HFFc6 (cell line): ENCODE results near the gene STX3. TPM values are rescaled to one million over a fixed set of nuclear protein-coding genes. Genes with fewer than 3 reads are reported as not detected.

Source experiments
- DNase-seq: peaks from one replicate; pipeline ENCODE4 v3.0.0-alpha.2; 2018
- H3K27ac Mint-ChIP-seq: 2 replicates; pipeline ENCODE4 v1.8.0; 2020; ENCODE audit warnings: mild to moderate bottlenecking, mixed read lengths
- H3K27me3 Mint-ChIP-seq: 2 replicates; pipeline ENCODE4 v1.8.0; 2021; ENCODE audit warnings: mild to moderate bottlenecking, moderate library complexity, mixed read lengths; ENCODE audit not compliant: insufficient read depth
- H3K36me3 Mint-ChIP-seq: 2 replicates; pipeline ENCODE4 v1.8.0; 2021; ENCODE audit warnings: low read depth, mixed read lengths
- H3K4me1 Mint-ChIP-seq: 2 replicates; pipeline ENCODE4 v1.8.0; 2020; ENCODE audit warnings: low read depth, mixed read lengths
- H3K4me3 Mint-ChIP-seq: 2 replicates; pipeline ENCODE4 v1.8.0; 2020; ENCODE audit warnings: mild to moderate bottlenecking, moderate library complexity, mixed read lengths
- H3K9me3 Mint-ChIP-seq: 2 replicates; pipeline ENCODE4 v1.8.0; 2020; ENCODE audit warnings: mild to moderate bottlenecking, mixed read lengths
- total RNA-seq, 6 experiments: library from RNA; stranded (reverse); fragmentation: NEBNext Ultra II Directional; extraction: Animal tissue kit (Norgen Biotek cat#: 25700); gene quantifications; 2 replicates in 1 of 6; 3 replicates in 5 of 6; pipeline ENCODE4 v1.2.3, GENCODE V29; 2021
- TF ChIP-seq, protein P1 (sequence below): fragments of 200-600 bp; sonication (generic); IDR thresholded peaks from 2 replicates; pipeline ENCODE4 v1.5.0; 2021; ENCODE audit warnings: antibody characterized with exemption, mild to moderate bottlenecking

The STX3 gene
- total RNA-seq, 6 experiments from 2014 or later, result 17.1 to 23.1 (median 19.0) TPM

DNA sequence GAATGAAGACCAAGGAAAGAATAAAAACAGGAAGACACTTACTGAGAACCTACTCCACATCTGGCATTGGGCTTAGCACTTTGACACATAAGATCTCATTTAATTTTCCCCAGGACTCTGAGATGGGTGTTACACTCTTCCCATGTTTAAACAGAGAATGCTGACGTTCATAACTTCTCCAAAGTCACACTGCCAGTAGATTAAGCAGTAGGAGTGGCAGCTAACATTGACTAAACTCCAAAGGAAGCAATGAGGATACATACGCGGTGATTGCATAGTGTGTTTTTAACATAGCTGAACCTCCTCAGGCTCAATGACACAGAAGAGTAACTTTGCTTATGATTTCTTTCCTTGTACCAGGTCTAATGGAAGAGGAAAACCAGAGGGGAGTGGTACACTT, 27.0 kb upstream of the STX3 start:
- Mint-ChIP-seq H3K4me3 (no peak overlapping the region), H3K4me1 (peaks cover 29% of the 10 kb centered on the region), H3K27me3 (no peaks in the 10 kb centered on the region), H3K9me3 (no peaks in the 10 kb centered on the region), H3K27ac (no peak overlapping the region), H3K36me3 (no peaks in the 10 kb centered on the region)
- DNase-seq, result no peak
- TF ChIP-seq, protein P1, sequence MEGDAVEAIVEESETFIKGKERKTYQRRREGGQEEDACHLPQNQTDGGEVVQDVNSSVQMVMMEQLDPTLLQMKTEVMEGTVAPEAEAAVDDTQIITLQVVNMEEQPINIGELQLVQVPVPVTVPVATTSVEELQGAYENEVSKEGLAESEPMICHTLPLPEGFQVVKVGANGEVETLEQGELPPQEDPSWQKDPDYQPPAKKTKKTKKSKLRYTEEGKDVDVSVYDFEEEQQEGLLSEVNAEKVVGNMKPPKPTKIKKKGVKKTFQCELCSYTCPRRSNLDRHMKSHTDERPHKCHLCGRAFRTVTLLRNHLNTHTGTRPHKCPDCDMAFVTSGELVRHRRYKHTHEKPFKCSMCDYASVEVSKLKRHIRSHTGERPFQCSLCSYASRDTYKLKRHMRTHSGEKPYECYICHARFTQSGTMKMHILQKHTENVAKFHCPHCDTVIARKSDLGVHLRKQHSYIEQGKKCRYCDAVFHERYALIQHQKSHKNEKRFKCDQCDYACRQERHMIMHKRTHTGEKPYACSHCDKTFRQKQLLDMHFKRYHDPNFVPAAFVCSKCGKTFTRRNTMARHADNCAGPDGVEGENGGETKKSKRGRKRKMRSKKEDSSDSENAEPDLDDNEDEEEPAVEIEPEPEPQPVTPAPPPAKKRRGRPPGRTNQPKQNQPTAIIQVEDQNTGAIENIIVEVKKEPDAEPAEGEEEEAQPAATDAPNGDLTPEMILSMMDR, result no peak

DNA sequence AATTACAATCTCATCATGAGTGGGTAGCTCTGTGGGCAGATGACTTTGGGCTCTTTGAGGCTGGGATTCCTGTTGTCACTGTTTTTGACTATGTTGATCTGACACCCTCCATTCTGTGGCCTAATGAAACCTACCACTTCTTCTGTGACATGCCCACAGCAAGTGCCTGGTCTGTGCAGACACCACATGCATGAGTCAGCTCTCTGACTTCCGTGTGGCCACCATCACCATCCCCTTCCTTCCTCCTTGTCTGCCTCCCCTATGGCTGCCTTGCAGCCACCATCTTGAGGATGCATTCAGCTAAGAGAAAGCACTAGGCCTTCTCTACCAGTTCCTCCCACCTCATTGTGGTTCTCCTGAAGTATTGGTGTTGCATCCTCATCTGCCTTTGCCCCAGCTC, 26.3 kb upstream of the STX3 start:
- Mint-ChIP-seq H3K27ac (no peak overlapping the region), H3K4me1 (peaks cover 22% of the 10 kb centered on the region), H3K9me3 (no peaks in the 10 kb centered on the region), H3K36me3 (no peaks in the 10 kb centered on the region), H3K27me3 (no peaks in the 10 kb centered on the region), H3K4me3 (no peak overlapping the region)
- DNase-seq, result no peak
- TF ChIP-seq, protein P1, result no peak

DNA sequence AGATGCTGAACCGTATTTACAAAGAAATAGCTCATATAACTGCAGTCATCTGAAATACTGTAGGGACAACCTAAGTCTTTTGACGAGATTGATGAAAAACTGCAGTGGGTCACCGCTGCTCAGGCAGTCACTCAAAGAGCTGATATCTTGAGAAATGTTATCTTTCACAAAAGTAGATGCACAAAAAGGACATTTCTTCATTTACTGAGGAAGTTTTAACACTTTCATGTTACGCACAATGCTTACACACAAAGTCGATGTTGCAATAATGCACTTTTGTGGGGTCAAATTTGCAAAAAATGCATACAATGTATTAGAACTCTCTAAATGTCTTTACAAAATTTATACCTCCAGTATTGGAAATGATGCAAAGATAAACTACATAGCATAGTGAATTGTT, 25.3 kb upstream of the STX3 start:
- no peak overlapping the region for H3K4me3 Mint-ChIP-seq
- peaks cover 17% of the 10 kb centered on the region for H3K4me1 Mint-ChIP-seq
- H3K9me3 Mint-ChIP-seq, result no peaks in the 10 kb centered on the region
- H3K27me3 Mint-ChIP-seq, result no peaks in the 10 kb centered on the region
- TF ChIP-seq, protein P1, result no peak
- H3K36me3 Mint-ChIP-seq, result no peaks in the 10 kb centered on the region
- DNase-seq, result no peak
- no peak overlapping the region for H3K27ac Mint-ChIP-seq

DNA sequence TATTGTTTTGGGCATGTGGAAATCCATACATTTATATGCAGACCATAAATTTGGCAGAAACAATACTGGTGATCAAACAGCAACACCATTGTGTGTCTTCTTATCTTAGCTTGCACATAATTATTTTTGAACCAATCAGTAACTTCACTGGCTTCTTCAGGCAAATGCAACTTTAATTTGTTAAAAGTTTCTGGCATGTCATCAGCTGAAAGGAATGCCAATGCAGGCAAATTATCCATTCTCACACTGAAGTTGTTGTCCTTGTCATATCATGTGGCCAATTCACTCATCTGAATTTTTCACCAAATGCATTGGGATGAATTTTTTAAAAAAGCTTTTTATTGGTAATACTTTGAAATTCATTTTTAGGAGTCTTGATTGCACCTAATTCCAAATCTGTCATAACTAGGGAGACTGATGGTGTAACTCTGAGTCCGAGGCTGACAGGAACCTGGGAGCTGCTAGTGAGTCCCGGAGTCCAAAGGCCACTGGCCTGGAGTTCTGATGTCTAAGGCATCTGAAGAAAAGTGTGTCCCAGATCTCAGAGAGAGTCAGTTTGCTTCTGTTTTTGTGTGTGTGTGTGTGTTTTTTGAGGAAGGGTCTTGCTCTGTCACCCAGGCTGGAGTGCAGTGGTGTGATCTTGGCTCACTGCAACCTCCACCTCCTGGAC, 24.1 kb upstream of the STX3 start:
- no peaks in the 10 kb centered on the region for H3K9me3 Mint-ChIP-seq
- H3K36me3 Mint-ChIP-seq, result no peaks in the 10 kb centered on the region
- H3K4me3 Mint-ChIP-seq, result no peak overlapping the region
- H3K4me1 Mint-ChIP-seq, result peaks cover 17% of the 10 kb centered on the region
- TF ChIP-seq, protein P1, result no peak
- no peak for DNase-seq
- H3K27ac Mint-ChIP-seq, result no peak overlapping the region
- no peaks in the 10 kb centered on the region; the same call in 1 of the 2 replicates for H3K27me3 Mint-ChIP-seq

DNA sequence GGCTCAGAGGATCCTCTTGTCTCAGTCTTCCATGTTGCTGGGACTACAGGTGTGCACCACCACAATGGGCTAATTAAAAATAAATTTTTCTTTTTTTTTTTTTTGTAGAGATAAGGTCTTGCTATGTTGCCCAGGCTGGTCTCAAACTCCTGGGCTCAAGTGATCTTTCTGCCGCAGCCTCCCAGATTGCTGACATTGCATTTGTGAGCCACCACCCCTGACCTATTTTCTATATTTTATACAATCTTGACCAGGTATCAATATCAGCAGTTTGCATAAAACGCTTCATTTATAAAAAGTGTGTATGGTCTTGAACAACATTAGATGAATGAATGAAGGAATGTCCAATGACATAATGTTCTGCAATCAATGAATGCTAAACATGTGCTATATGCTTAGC, 9.1 kb upstream of the STX3 start:
- DNase-seq, result no peak
- no peaks in the 10 kb centered on the region; the same call in none of the 2 replicates for H3K27me3 Mint-ChIP-seq
- H3K9me3 Mint-ChIP-seq, result no peaks in the 10 kb centered on the region
- H3K36me3 Mint-ChIP-seq, result no peaks in the 10 kb centered on the region
- TF ChIP-seq, protein P1, result no peak
- H3K4me3 Mint-ChIP-seq, result no peak overlapping the region
- no peak overlapping the region for H3K27ac Mint-ChIP-seq
- no peaks in the 10 kb centered on the region for H3K4me1 Mint-ChIP-seq
